Kidney (tissue), 14 donors: Measurements from ENCODE around the gene TMEM151A. TPM values are rescaled to one million over a fixed set of nuclear protein-coding genes. Genes with fewer than 3 reads are reported as not detected.

Source experiments
- DNase-seq, 5 donors: peaks; one replicate each; pipeline ENCODE4 v3.0.0-alpha.2; 2013 to 2020
- FAIRE-seq: peaks from 2 replicates; lab custom pipeline; 2012; peaks lifted over from hg19 to GRCh38; lab: Jason Lieb, UNC
- H3K27ac ChIP-seq, 2 donors: one replicate each; pipeline ENCODE4 v1.7.0; 2013; ENCODE audit warnings: low read depth in 2 of 2, low read length in 2 of 2, inconsistent platforms in 1 of 2
- H3K27me3 ChIP-seq: one replicate; pipeline ENCODE4 v1.7.1; 2013; ENCODE audit warnings: low read length, inconsistent platforms; ENCODE audit not compliant: control insufficient read depth, insufficient read depth
- H3K36me3 ChIP-seq, 3 donors: one replicate each; pipeline versions ENCODE4 v1.7.0 to v1.7.1; 2013; ENCODE audit warnings: low read length in 3 of 3, control low read depth in 1 of 3, inconsistent platforms in 1 of 3; ENCODE audit not compliant: insufficient read depth in 3 of 3, control insufficient read depth in 2 of 3
- H3K4me1 ChIP-seq, 3 donors: one replicate each; pipeline versions ENCODE4 v1.7.0 to v1.7.1; 2013; ENCODE audit warnings: low read length in 3 of 3, inconsistent platforms in 1 of 3, low read depth in 1 of 3; ENCODE audit not compliant: control insufficient read depth in 2 of 3, insufficient read depth in 2 of 3
- H3K4me3 ChIP-seq, 3 donors: one replicate each; pipeline versions ENCODE4 v1.7.0 to v1.8.1; 2013; ENCODE audit warnings: low read length in 3 of 3, control low read depth in 1 of 3, inconsistent platforms in 1 of 3
- H3K9ac ChIP-seq, 3 donors: one replicate each; pipeline versions ENCODE4 v1.7.0 to v1.7.1; 2013; ENCODE audit warnings: low read length in 3 of 3, control low read depth in 1 of 3, inconsistent platforms in 1 of 3
- H3K9me3 ChIP-seq, 3 donors: one replicate each; pipeline versions ENCODE4 v1.7.0 to v1.7.1; 2013; ENCODE audit warnings: low read length in 3 of 3, control low read depth in 1 of 3, inconsistent platforms in 1 of 3; ENCODE audit not compliant: control insufficient read depth in 2 of 3, insufficient read depth in 1 of 3
- CTCF ChIP-seq: IDR thresholded peaks from 3 replicates; pipeline ENCODE4 v1.5.1; 2012; ENCODE audit warnings: mild to moderate bottlenecking, moderate library complexity, borderline replicate concordance; ENCODE audit not compliant: insufficient read depth; ENCODE audit errors: extremely low read depth
- intact Hi-C: fragments of 100-400 bp; cut with DNase I; formaldehyde crosslinking; loops from one replicate; pipeline ENCODE4 v1.11.1; 2022
- polyA plus RNA-seq: library from polyadenylated mRNA; stranded (reverse); fragments of 350-450 nt; fragmentation: Illumina TruSeq; extraction: RNeasy Lipid Tissue Mini Kit (QIAGEN cat#74804); gene quantifications from one replicate; pipeline ENCODE4 v1.2.3, GENCODE V29; 2014; ENCODE audit warnings: low read depth, low replicate concordance; ENCODE audit not compliant: insufficient read depth
- total RNA-seq: library from RNA; stranded (reverse); fragmentation: NEBNext Ultra II Directional; extraction: Animal tissue kit (Norgen Biotek cat#: 25700); gene quantifications from one replicate; pipeline ENCODE4 v1.2.1, GENCODE V29; 2021
- donor health status: control.
- donor health status: control.
- donor health status: control.
- donor health status: control.
- donor health status: control.
- donor health status: DM: yes; HTN: yes; CAD: no.
- donor health status: Normal renal cell carcinoma (clear cell type).

The TMEM151A gene
- total and polyA plus RNA-seq, 2 donors from 2014 or later, result 0.19 TPM; not detected in 1

GRCh38 chr11:66321606-66322005 is 29.9 kb downstream of the TMEM151A start:
- Histone ChIP-seq H3K36me3 (no peaks in the 10 kb centered on the region), H3K27me3 (no peaks in the 10 kb centered on the region), H3K4me1 (peaks cover 0 to 14% (median 3%) of the 10 kb centered on the region in 3 donors), H3K27ac (no peak overlapping the region), H3K4me3 (no peak overlapping the region), H3K9ac (no peak overlapping the region), H3K9me3 (no peaks in the 10 kb centered on the region)
- DNase-seq, result no peak
- intact Hi-C loops, result no loop called here
- TF ChIP-seq CTCF, result no peak
- FAIRE-seq, result no peak

GRCh38 chr11:66322732-66323427 is 31.2 kb downstream of the TMEM151A start:
- FAIRE-seq (no peak), DNase-seq (peak in 1 of 5 donors; percentile 89)
- Histone ChIP-seq H3K9me3 (no peaks in the 10 kb centered on the region), H3K4me3 (no peak overlapping the region), H3K27ac (no peak overlapping the region), H3K36me3 (no peaks in the 10 kb centered on the region), H3K9ac (no peak overlapping the region), H3K4me1 (peaks cover 2 to 16% (median 3%) of the 10 kb centered on the region in 3 donors), H3K27me3 (no peaks in the 10 kb centered on the region)
- intact Hi-C loops, result no loop called here
- TF ChIP-seq CTCF, result no peak

GRCh38 chr11:66323684-66324083 is 32.0 kb downstream of the TMEM151A start:
- intact Hi-C loops, result no loop called here
- Histone ChIP-seq H3K9me3 (no peaks in the 10 kb centered on the region), H3K4me1 (peaks cover 0 to 19% (median 10%) of the 10 kb centered on the region in 3 donors), H3K36me3 (no peaks in the 10 kb centered on the region), H3K9ac (no peak overlapping the region), H3K4me3 (no peak overlapping the region), H3K27me3 (no peaks in the 10 kb centered on the region), H3K27ac (no peak overlapping the region)
- FAIRE-seq, result no peak
- DNase-seq, result no peak
- TF ChIP-seq CTCF, result no peak
